ENCODE results near the gene MAP6D1.

MAP6D1 gene

DNA sequence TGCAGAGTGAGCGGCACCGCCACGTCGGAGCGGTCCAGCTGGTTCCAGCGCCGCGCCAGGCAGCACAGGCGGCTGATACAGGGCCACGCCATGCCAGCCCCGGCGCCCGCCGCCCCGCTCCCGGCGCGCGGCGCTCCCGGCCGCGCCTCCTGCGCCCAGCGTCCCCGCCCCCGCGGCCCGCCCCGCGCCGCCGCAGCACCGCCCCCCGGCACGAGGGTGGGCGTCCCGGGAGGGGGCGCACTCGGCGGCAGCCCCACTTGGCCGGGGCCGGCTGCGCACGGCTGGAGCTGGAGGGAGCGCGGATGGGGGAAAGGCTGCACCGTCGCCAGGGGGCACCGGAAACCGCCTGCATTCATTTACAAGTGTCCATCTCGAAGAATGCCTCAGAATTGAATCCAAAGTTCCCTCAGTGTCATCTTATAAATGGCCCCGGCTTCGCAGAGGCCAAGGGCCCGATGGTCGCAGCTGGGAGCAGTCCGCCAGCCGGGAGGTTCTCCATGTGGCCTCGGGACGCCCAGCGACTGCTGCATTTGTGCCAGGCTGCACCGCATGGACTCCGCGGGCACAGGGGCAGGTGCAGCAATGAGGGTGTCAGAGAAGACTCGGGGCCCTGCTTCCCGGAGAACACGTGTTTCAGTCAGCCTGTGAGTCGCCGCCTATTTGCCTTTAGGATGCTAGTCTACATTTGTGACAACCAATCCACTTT is at the start of gene MAP6D1:
Gene MAP6D1 (minus strand): TSS at position 122 of the 706 bp plus-strand sequence. CDS start 30 bp downstream, at position 92.
- peak within 1 kb of the TSS in 12 of 21 experiments; percentile 2 to 77 (median 56) for H3K27ac ChIP-seq

DNA sequence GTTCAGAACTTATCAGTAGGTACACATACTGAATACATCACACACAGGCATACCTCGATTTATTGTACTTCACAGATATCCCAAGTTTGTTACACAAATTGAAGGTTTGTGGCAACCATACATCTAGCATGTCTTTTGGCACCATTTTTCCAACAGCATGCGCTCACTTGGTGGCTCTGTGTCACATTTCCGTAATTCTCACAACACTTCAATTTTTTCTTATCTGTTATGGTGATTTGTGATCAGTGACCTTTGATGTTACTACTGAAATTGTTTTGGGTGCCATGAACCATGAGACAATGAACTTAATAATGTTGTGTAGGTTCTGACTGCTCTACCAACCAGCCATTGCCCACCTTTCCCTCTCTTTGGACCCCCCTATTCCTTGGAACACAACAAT is 48.5 kb upstream of the MAP6D1 start:
- no peak overlapping the region for H3K4me3 ChIP-seq
- H3K27ac ChIP-seq = no peak overlapping the region

More for the DNA sequence above, at the start of gene MAP6D1:
- H3K4me3 ChIP-seq = peak within 1 kb of the TSS; percentile 48 to 75 (median 62)

DNA sequence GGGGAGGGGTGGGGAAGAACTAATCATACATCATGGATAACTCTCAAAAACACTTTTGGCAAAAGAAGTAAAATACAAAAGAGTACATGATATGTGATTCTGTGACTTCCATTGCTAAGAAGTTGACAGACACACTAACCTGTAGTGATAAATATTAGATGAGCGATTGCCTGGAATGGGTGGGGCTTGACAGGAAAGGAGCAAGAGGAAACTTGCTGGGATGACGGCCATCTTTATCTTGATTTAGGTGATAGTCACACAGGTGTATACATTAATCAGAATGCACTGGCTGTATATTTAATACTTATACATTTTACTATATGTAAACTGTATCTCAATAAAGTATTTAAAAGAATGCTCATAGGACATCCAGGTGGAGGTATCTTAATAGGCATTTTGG is 46.2 kb upstream of the MAP6D1 start:
- Histone ChIP-seq H3K4me3 (no peak overlapping the region), H3K27ac (peak overlapping the region in 1 of 21 experiments; percentile 16)

DNA sequence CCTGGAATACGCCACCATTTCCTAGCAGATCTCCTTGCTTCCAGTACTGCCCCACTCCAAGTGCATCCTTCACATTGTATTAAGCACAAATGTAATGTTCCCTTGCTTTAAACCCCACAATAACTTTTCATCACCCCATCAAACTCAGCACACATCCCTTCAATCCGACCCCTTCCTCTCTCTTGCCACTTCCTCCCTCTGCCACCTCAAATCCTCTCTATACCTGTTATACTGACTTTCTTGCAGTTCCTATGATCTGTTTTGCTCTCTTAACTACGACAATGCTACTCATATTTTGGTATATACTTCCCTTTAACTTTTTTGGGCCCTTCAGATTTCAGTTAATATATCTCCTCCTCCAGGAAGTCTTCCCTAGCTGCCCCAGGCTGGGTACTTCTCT is 45.2 kb upstream of the MAP6D1 start:
- no peak overlapping the region for H3K27ac ChIP-seq
- no peak overlapping the region for H3K4me3 ChIP-seq

DNA sequence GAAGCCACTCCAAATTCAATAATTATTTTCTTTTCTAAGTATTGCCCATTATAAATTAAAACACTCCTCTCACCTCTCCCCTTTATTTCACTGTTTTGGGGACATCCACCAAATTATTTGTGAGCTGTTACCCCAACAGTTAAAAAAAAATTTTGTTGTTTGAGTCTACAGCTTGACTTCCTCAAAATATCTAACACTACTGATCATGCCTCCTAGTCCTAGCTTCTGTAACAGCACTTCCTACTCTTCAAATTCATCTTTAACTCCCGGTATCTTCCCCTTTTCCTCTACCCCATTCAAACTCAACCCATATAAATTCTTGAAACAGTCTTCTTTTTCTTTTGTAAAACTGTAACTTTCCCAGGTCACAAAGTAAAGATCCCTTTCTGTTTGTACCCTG is 43.4 kb upstream of the MAP6D1 start:
- H3K27ac ChIP-seq = peak overlapping the region in 2 of 21 experiments; percentile 31 to 34
- H3K4me3 ChIP-seq = no peak overlapping the region

DNA sequence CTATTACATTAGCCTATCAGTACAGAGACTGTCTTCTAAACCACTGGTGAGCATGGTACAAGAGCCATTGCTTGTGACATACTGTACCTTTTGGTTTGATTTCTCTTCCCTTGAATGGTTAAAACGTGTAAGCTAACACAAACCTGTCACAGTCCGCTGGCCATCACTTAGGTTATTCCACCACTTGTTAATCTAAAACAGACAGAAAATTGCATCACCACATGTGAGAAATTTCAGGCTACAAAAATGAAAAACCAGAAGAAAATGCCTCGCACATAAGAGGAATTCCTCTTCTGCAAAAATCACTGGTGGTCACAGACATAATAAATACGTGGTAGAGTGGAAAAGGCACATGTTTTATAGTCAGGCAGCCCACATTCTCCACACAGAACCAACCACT is 37.2 kb upstream of the MAP6D1 start:
- H3K4me3 ChIP-seq = no peak overlapping the region
- no peak overlapping the region for H3K27ac ChIP-seq

DNA sequence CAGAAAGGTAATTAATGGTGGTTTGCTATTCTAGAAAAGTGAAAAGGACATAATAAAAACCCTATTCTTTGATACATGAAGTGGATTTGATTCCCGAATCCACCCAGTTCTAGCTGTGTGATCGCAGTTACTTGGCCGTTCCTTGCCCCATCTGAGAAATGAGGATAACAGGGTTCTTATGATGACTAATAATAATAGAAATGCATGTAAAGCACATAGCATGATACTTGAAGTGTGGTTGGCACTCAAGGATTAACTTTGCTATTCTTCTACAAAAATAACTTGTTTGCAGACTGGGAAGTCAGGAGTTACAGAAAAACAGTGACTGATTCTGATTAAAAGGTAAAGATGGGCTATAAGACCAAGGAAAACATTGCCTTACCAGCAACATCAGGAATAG is 32.5 kb upstream of the MAP6D1 start:
- Histone ChIP-seq H3K4me3 (no peak overlapping the region), H3K27ac (no peak overlapping the region)

DNA sequence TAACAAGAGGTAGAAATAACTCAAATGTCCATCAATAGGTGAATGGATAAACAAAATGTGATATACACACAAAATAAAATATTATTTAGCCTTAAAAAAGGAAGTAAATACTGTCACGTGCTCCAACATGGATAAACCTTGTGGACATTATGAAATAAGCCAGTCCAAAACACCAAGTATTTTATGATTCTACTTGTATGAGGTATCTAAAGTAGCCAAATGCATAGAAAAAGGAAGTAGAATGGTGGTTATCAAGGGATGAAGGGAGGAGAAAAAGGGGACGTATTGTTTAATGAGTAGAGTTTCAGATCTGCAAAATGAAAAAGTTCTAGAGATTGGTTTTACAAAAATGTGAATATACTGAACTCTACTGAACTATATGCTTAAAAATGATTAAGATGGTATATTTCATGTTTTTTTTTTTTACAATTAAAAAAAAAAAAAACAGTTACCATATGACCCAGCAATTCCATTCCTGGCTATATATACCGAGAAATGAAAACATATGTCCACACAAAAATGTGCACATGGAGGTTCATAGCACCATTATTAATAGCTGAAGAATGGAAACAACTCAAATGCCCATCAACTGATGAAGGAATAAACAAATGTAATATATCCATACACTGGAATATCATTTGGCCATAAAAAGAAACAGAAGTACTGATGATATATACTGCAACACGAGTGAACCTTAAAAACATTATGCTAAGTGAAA is 29.1 kb upstream of the MAP6D1 start:
- Histone ChIP-seq H3K4me3 (no peak overlapping the region), H3K27ac (no peak overlapping the region)

DNA sequence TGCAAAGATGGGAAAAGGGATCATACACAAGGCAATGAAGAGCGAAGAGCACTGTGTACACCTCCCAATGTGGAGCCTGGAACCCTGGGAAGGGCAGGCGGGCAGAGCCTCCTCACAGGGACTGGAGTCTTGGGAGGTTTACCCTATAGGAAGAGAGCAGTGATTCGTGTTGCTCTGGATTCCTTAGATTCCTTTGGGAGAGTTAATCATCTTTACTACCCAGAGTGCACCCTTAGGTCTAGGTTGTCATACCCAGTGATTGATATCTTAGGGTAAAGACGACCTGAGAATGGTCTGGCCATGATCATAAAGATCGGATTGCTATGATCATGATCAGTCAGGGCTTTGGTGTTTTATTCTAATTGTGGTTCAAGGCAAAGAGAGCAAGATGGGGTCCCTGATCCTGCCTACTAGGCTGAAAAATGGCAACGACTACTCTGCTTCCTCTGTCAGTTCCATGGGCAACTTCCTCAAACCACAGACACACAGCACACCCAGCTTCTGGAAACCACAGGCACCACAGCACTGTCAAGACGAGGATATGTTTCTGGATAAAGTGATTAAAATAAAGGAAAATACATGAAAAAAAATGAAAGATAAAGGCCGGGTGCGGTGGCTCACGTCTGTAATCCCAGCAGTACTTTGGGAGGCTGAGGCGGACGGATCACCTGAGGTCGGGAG is 20.4 kb upstream of the MAP6D1 start:
- H3K4me3 ChIP-seq = no peak overlapping the region
- H3K27ac ChIP-seq = peak overlapping the region in 1 of 21 experiments; percentile 54

DNA sequence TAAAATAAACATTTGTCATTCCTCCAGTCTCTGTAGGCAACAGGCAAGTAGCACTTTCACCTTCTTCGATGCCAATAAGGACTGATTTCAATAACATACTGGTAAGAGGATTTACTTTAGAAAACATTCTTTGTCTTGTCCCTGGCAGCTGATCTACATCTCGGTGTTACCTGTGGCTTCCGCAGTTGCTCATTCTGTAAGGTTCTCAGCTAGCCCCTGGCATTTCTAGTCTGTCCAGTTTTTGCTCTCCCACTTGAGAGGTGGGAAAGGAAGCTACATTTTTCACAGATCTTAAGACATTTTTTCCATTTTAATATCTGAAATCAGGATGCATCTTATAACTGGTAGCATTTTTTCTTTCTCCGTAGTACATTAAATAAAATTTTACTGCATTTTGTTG is 19.7 kb upstream of the MAP6D1 start:
- H3K27ac ChIP-seq = peak overlapping the region in 1 of 21 experiments; percentile 54
- no peak overlapping the region for H3K4me3 ChIP-seq

DNA sequence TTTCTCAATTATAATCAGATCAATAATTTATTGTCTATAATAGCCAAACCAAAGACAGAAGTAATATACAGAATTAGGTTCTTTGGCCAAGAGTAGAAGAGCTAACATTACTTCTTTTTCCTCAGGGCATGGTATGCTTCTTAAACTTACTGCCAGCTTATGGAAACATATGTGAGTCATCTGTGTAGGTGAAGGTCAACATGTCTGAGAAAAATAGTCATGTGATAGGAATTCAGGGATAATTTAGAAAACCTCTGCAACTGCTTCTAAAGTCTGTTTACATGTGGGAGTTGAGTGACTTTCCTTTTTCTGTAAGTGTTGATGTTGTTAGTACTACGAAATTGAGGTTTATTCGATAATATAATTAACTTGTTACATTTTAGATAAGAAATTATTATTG is 19.2 kb upstream of the MAP6D1 start:
- Histone ChIP-seq H3K27ac (peak overlapping the region in 1 of 21 experiments; percentile 6), H3K4me3 (no peak overlapping the region)

DNA sequence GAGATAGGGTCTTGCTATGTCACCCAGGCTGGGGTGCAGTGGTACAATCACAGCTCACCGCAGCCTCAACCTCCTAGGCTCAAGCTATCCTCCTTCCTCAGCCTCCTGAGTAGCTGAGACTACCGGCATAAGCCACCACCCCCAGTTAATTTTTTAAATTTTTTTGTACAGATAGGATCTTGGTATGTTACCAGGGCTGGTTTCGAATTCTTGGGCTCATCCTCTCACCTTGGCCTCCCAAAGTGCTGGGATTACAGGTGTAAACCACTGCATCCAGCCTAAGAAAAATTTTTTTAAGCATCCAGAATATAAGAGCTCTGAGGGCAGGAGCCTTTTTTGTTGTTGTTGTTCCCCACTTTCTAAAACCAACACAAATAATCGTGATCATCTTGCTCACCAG is 14.4 kb upstream of the MAP6D1 start:
- Histone ChIP-seq H3K4me3 (no peak overlapping the region), H3K27ac (no peak overlapping the region)

DNA sequence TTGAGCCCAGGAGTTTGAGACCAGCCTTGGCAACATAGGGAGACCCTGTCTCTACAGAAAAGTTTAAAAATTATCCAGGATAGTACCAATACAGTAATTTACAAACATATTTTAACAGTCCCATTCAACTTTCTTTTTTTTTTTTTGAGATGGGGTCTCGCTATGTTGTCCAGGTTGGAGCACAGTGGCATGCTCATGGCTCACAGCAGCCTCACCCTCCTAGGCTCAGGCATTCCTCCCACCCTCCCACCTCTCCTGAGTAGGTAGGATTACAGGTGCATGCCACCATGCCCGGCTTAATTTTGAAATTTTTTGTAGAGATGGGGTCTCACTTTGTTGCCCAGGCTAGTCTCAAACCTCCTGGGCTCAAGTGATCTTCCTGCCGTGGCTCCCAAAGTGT is 12.5 kb upstream of the MAP6D1 start:
- H3K4me3 ChIP-seq = no peak overlapping the region
- no peak overlapping the region for H3K27ac ChIP-seq

DNA sequence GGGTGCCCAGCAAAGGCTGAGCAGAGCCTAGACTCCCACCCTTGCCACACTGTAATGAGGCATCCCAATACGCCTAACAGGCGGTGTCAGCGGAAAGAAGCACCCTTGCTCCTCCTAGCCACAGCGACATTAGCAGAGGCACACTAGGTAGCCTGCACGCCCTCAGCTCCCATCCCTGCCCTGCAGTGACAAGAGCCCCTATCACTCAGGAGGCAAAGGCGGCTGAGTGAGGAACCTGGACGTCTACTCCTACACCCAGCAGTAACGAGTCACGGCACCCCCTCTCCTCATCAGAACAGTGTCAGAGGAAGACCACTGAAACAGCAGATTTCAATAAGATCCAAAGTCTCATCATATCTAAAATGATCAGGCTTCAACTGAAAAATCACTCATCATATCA is 12.0 kb upstream of the MAP6D1 start:
- Histone ChIP-seq H3K27ac (no peak overlapping the region), H3K4me3 (no peak overlapping the region)

DNA sequence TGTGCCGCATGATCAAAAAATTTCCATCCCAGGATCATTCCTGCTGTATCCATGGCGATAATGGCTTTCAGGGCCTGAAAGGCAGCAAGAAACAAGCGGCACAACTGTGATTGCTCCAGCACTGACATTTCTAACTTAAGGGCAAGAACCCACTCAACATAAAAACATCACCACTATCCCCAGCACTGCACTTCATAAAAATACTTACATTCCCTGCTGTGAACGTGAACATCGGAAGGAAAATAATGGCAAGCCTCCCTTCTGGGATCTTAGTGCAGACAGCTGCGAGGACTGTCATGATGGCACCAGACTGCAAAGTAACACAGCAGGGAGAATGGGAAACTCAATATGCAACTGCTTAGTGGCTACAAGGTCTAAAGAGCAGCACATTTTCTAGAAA is 8.1 kb upstream of the MAP6D1 start:
- Histone ChIP-seq H3K27ac (no peak overlapping the region), H3K4me3 (no peak overlapping the region)

DNA sequence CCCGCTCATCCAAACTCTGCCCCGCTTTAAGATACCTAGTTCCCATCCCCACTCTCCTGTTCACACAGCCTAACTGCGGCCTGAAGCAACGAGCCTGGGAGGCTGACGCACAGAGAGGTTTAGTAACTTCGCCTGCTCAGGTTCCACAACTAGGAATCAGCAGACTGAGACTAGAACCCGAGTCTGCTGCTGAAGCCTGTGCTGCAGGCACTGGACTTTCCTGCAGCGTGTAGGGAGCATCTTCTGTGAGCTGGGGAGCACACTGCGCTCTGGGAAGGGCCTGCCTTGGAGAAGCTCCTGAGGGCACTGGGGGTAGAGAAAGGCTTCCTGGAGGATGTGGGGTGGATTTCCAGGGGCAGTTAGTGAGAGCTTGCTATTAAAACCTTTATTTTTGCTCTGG is 4.8 kb upstream of the MAP6D1 start:
- no peak overlapping the region for H3K27ac ChIP-seq

DNA sequence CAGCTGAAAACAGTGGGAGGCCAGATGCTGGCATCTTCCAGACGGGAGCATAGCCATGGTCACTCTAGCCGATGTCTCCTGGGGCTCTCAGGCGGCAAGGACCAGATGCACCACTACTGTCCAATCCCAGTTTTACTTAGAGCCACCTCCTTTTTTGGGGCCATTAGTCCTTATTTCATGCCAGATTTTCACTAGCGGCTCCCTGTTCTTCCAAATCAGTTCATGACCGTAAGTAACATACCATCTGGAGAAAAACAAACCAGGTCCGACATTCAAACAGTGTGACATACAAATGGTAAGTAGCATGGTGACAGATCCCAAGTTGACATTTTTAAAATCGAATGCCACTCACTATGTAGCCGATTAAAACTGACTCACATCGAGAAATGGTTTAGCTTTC is 4.1 kb upstream of the MAP6D1 start:
- H3K4me3 ChIP-seq = no peak overlapping the region
- H3K27ac ChIP-seq = no peak overlapping the region

More for the DNA sequence above, 4.8 kb upstream of the MAP6D1 start:
- H3K4me3 ChIP-seq = no peak overlapping the region

DNA sequence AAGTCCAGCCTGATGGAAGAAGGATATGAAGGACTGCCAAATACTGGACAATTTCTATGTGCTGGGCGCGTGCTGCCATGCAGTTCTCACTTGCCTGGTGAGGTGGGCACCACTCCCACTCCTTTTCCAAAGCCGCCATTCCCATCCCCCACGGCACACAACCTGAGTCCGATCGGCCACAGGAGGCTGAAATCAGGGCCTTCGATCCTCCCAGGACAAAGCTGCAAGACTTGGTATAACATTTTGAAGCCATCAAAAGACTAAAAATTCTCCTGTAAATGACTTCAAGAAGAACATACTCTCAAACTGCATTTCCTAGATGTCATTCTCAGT is 3.1 kb upstream of the MAP6D1 start:
- Histone ChIP-seq H3K27ac (no peak overlapping the region), H3K4me3 (no peak overlapping the region)

DNA sequence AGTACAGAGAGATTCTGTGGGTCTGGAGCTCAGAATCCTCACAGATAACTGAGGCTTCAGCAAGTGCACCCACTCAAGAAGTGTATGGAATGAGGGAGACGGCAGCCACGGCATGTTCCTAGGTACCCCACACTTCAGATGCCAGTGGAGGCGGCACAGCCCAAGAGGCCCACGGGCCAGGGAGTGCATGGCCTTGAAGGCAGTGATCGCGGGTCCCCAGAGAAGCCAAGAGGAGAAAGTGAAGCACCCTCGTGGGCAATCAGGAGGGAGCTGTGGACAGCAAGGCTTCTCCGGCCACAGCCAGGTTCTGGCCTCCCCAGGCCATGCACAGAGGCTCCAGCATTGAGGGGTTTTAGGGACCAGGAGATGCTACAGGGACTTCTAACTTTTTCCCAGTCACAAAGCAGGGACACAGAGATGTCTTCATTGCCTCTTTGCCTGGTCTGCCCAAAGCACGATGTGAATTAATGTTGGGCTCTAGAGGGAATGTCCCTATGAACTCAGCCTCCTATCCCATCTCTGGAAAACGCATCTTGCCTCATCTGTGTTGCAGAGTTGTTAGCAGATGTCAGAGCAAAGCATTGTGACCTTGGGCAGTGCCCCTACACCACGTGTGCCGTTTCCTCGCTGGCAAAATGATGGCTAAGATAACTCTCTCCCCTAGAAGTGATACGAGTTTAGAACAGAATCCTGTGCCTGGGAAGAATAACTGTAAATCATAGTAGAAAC is 2.6 kb upstream of the MAP6D1 start:
- no peak overlapping the region for H3K27ac ChIP-seq

More for the DNA sequence above, 2.6 kb upstream of the MAP6D1 start:
- no peak overlapping the region for H3K4me3 ChIP-seq

Data from skin epidermis (tissue), 12 donors.